Measurements from ENCODE around the gene PLPP3.

The PLPP3 gene

GRCh38 chr1:56575865-56576264 is 3.5 kb downstream of the PLPP3 start:
- DNase-seq = no peak

- DNase-seq = no peak
These were observed 4.6 kb downstream of the PLPP3 start for GRCh38 chr1:56574794-56575193.

GRCh38 chr1:56573311-56573710 is 6.1 kb downstream of the PLPP3 start:
- no peak for DNase-seq

GRCh38 chr1:56572334-56573050 is 6.9 kb downstream of the PLPP3 start:
- no peak for DNase-seq

GRCh38 chr1:56571448-56571847 is 7.9 kb downstream of the PLPP3 start:
- DNase-seq = no peak

- no peak for DNase-seq
These were observed 8.4 kb downstream of the PLPP3 start for GRCh38 chr1:56570924-56571372.

GRCh38 chr1:56569661-56570060 is 9.7 kb downstream of the PLPP3 start:
- no peak for DNase-seq

GRCh38 chr1:56566994-56567393 is 12.4 kb downstream of the PLPP3 start:
- DNase-seq = no peak

- no peak for DNase-seq
These were observed 13.2 kb downstream of the PLPP3 start for GRCh38 chr1:56566061-56566744.

GRCh38 chr1:56564615-56565014 is 14.7 kb downstream of the PLPP3 start:
- DNase-seq = no peak

- DNase-seq = no peak
These were observed 15.8 kb downstream of the PLPP3 start for GRCh38 chr1:56563568-56563967.

- no peak for DNase-seq
These were observed 16.4 kb downstream of the PLPP3 start for GRCh38 chr1:56562891-56563452.

GRCh38 chr1:56561227-56562019 is 17.9 kb downstream of the PLPP3 start:
- no peak for DNase-seq

- DNase-seq = no peak
These were observed 21.6 kb downstream of the PLPP3 start for GRCh38 chr1:56557746-56558145.

GRCh38 chr1:56555448-56555847 is 23.9 kb downstream of the PLPP3 start:
- no peak for DNase-seq

GRCh38 chr1:56553046-56553445 is 26.3 kb downstream of the PLPP3 start:
- DNase-seq = no peak

- no peak for DNase-seq
These were observed 27.0 kb downstream of the PLPP3 start for GRCh38 chr1:56552349-56552748.

- no peak for DNase-seq
These were observed 27.7 kb downstream of the PLPP3 start for GRCh38 chr1:56551691-56552090.

- DNase-seq = no peak
These were observed 28.5 kb downstream of the PLPP3 start for GRCh38 chr1:56550859-56551188.

- DNase-seq = peak in 2 of 3 donors; percentile 25 to 26
These were observed 29.1 kb downstream of the PLPP3 start for GRCh38 chr1:56550138-56550858.

- no peak for DNase-seq
These were observed 30.8 kb downstream of the PLPP3 start for GRCh38 chr1:56548571-56548970.

- DNase-seq = no peak
These were observed 31.4 kb downstream of the PLPP3 start for GRCh38 chr1:56547977-56548376.

GRCh38 chr1:56547473-56547872 is 31.9 kb downstream of the PLPP3 start:
- no peak for DNase-seq
